IMR-90 (cell line): Measurements from ENCODE around the gene MAP3K9.

ENCODE experiments used
- BHLHE40 ChIP-seq: fragments of 150-350 bp; IDR thresholded peaks from 2 replicates; pipeline ENCODE4 v1.6.1; 2016; ENCODE audit warnings: mild to moderate bottlenecking, low read depth, low read length
- TF ChIP-seq, protein P1 (sequence below): conservative IDR thresholded peaks from 2 replicates; pipeline ENCODE4 v1.5.1; 2012; ENCODE audit warnings: mild to moderate bottlenecking, low read depth, low read length, improper control_type of control experiment

DNA sequence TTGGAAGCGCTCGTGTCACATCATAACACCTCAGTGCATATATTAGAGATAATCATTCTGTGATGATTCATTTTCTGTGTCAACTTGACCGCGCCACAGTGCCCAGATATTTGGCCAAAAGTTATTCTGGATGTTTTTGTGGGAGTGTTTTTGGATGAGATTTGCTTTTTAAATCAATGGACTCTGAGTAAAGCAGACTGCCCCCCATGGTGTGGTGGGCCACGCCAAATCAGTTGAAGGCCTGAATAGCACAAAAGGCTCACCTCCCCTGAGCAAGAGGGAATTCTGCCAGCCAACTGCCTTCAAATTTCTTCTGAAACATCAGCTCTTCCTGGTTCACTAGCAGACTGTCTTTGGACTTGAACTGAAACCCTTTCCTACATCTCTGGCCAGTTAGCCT lies 24.6 kb upstream of the MAP3K9 start:
- TF ChIP-seq, protein P1, sequence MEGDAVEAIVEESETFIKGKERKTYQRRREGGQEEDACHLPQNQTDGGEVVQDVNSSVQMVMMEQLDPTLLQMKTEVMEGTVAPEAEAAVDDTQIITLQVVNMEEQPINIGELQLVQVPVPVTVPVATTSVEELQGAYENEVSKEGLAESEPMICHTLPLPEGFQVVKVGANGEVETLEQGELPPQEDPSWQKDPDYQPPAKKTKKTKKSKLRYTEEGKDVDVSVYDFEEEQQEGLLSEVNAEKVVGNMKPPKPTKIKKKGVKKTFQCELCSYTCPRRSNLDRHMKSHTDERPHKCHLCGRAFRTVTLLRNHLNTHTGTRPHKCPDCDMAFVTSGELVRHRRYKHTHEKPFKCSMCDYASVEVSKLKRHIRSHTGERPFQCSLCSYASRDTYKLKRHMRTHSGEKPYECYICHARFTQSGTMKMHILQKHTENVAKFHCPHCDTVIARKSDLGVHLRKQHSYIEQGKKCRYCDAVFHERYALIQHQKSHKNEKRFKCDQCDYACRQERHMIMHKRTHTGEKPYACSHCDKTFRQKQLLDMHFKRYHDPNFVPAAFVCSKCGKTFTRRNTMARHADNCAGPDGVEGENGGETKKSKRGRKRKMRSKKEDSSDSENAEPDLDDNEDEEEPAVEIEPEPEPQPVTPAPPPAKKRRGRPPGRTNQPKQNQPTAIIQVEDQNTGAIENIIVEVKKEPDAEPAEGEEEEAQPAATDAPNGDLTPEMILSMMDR: no peak
- TF ChIP-seq BHLHE40: no peak
